Measurements from ENCODE around the gene APLP2.

- TF ChIP-seq CTCF (IDR thresholded peaks at IDR 0.05; ENCODE audit: low read depth, low read length) (no peak), EZH2phosphoT487 (IDR thresholded peaks at IDR 0.05; ENCODE audit: low read depth) (no peak)
Observed at GRCh38 chr11:130178441-130179339, 109.0 kb downstream of the APLP2 start.

Measured in OCI-LY3 (cell line).